CD8-positive, alpha-beta memory T cell (primary cell): ENCODE data around the gene CHCT1. TPM values are rescaled to one million over a fixed set of nuclear protein-coding genes. Genes with fewer than 3 reads are reported as not detected.

ENCODE experiments used
- CTCF ChIA-PET: fragments of 350-600 bp; sonication (Branson Sonifier 250); formaldehyde crosslinking; loops from one replicate; lab custom pipeline; 2021; ENCODE audit warnings: antibody characterized with exemption; lab: Charles Lee
- POLR2A ChIA-PET: fragments of 350-600 bp; sonication (Branson Sonifier 250); formaldehyde crosslinking; loops from one replicate; lab custom pipeline; 2021; ENCODE audit warnings: antibody characterized with exemption; lab: Charles Lee
- DNase-seq, 5 donors: peaks; one replicate each; pipeline versions ENCODE4 v3.0.0 to v3.0.0-alpha.2; 2020 to 2022; ENCODE audit warnings: mixed read lengths in 1 of 5
- H3K27ac ChIP-seq: one replicate; pipeline ENCODE4 v1.7.0; 2013; ENCODE audit warnings: low read depth, mild to moderate bottlenecking, low read length, moderate library complexity
- H3K27me3 ChIP-seq: 2 replicates; pipeline ENCODE4 v1.7.0; 2013; ENCODE audit warnings: low read length, mild to moderate bottlenecking; ENCODE audit not compliant: insufficient read depth, poor library complexity, severe bottlenecking
- H3K36me3 ChIP-seq: 2 replicates; pipeline ENCODE4 v1.7.0; 2013; ENCODE audit warnings: mild to moderate bottlenecking, low read length, moderate library complexity; ENCODE audit not compliant: insufficient read depth
- H3K4me1 ChIP-seq: 2 replicates; pipeline ENCODE4 v1.7.0; 2013; ENCODE audit warnings: mild to moderate bottlenecking, low read length, moderate library complexity; ENCODE audit not compliant: insufficient read depth
- H3K4me3 ChIP-seq: 2 replicates; pipeline ENCODE4 v1.7.0; 2013; ENCODE audit warnings: mild to moderate bottlenecking, low read length
- H3K9me3 ChIP-seq: 2 replicates; pipeline ENCODE4 v1.7.0; 2013; ENCODE audit warnings: mild to moderate bottlenecking, low read length
- H3K27ac Mint-ChIP-seq, 8 donors: one replicate each; pipeline ENCODE4 v1.8.0; 2020 to 2021; ENCODE audit warnings: mixed read lengths in 8 of 8, mild to moderate bottlenecking in 6 of 8, inconsistent platforms in 3 of 8, moderate library complexity in 3 of 8
- H3K27me3 Mint-ChIP-seq, 2 donors: one replicate each; pipeline ENCODE4 v1.8.0; 2020 to 2021; ENCODE audit warnings: mixed read lengths in 2 of 2, mild to moderate bottlenecking in 1 of 2, moderate library complexity in 1 of 2
- H3K36me3 Mint-ChIP-seq, 3 donors: one replicate each; pipeline ENCODE4 v1.8.0; 2020 to 2021; ENCODE audit warnings: mixed read lengths in 3 of 3, inconsistent platforms in 1 of 3, mild to moderate bottlenecking in 1 of 3
- H3K4me1 Mint-ChIP-seq, 3 donors: one replicate each; pipeline ENCODE4 v1.8.0; 2020 to 2021; ENCODE audit warnings: mixed read lengths in 3 of 3, inconsistent platforms in 1 of 3, mild to moderate bottlenecking in 1 of 3
- H3K4me3 Mint-ChIP-seq, 7 donors: one replicate each; pipeline ENCODE4 v1.8.0; 2020 to 2021; ENCODE audit warnings: mixed read lengths in 7 of 7, mild to moderate bottlenecking in 6 of 7, moderate library complexity in 4 of 7, inconsistent platforms in 2 of 7
- H3K9me3 Mint-ChIP-seq, 5 donors: one replicate each; pipeline ENCODE4 v1.8.0; 2020 to 2022; ENCODE audit warnings: mixed read lengths in 5 of 5, mild to moderate bottlenecking in 3 of 5, moderate library complexity in 2 of 5, inconsistent platforms in 1 of 5
- polyA plus RNA-seq: library from polyadenylated mRNA; unstranded; fragments of 300-500 nt; fragmentation: Illumina TruSeq; gene quantifications from one replicate; pipeline ENCODE4 v1.2.3, GENCODE V29; 2021
- total RNA-seq, 2 experiments: library from RNA; stranded (reverse); gene quantifications; one replicate each; pipeline ENCODE4 v1.2.3, GENCODE V29; 2021

Gene CHCT1
- total and polyA plus RNA-seq, 3 experiments from 2014 or later: 0.24 TPM; not detected in 2

DNA sequence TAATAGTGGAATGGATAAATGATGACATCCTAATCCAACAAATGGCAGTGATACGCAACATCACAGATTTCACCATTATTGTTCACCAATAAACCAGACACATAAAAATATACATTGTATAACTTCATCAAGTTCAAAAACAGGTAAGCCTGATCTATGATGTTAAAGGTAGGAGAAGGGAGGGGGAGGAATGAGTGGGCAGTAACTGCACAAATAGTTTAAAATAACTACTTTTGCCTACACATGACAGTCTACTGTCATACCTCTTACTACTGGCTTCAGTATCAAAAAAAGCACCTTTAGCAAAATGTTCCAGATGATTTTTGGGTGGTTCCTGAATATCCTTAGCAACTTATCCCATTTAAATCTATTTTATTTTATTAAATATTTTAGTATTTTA lies 28.8 kb downstream of the CHCT1 start:
- no peak overlapping the region for H3K4me3 Mint-ChIP-seq

DNA sequence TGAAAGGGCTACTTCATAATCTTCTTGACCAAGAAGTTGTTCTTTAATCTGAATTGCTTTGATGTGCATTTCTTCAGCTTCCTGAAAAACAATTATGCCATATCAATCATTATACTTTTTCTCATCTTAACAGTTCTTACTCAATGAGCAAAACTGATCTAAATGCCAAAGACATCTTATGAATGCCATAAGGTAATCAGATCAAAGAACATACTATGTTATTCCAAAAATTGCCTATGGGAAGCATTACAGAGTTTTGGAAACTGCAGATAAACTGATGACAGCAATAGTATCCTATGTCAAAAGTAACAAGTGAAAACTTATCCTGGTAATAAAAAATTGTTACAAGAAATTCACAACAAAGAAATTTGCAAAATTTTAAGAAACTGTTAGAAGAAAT lies 29.7 kb downstream of the CHCT1 start:
- H3K4me1 ChIP-seq: no peaks in the 10 kb centered on the region
- CTCF ChIA-PET: no interaction called here
- no peak overlapping the region for H3K4me3 Mint-ChIP-seq
- no peaks in the 10 kb centered on the region for H3K4me1 Mint-ChIP-seq
- H3K36me3 ChIP-seq: peaks cover 13% of the 10 kb centered on the region
- no peaks in the 10 kb centered on the region for H3K9me3 Mint-ChIP-seq
- H3K27me3 Mint-ChIP-seq: no peaks in the 10 kb centered on the region
- H3K27me3 ChIP-seq: no peaks in the 10 kb centered on the region
- H3K27ac Mint-ChIP-seq: peak overlapping the region in 1 of 8 donors; percentile 12
- no peak for DNase-seq
- no peaks in the 10 kb centered on the region for H3K9me3 ChIP-seq
- peaks cover 10 to 77% (median 11%) of the 10 kb centered on the region in 3 donors for H3K36me3 Mint-ChIP-seq
- POLR2A ChIA-PET: no interaction called here
- H3K27ac ChIP-seq: no peak overlapping the region
- no peak overlapping the region for H3K4me3 ChIP-seq

More for the DNA sequence above, 28.8 kb downstream of the CHCT1 start:
- Histone ChIP-seq H3K27me3 (no peaks in the 10 kb centered on the region), H3K4me1 (no peaks in the 10 kb centered on the region), H3K27ac (no peak overlapping the region), H3K36me3 (peaks cover 13% of the 10 kb centered on the region), H3K4me3 (no peak overlapping the region), H3K9me3 (no peaks in the 10 kb centered on the region)
- Mint-ChIP-seq H3K27me3 (no peaks in the 10 kb centered on the region), H3K9me3 (no peaks in the 10 kb centered on the region), H3K4me1 (no peaks in the 10 kb centered on the region), H3K27ac (no peak overlapping the region), H3K36me3 (peaks cover 6 to 76% (median 9%) of the 10 kb centered on the region in 3 donors)
- POLR2A ChIA-PET: no interaction called here
- CTCF ChIA-PET: no interaction called here
- no peak for DNase-seq

DNA sequence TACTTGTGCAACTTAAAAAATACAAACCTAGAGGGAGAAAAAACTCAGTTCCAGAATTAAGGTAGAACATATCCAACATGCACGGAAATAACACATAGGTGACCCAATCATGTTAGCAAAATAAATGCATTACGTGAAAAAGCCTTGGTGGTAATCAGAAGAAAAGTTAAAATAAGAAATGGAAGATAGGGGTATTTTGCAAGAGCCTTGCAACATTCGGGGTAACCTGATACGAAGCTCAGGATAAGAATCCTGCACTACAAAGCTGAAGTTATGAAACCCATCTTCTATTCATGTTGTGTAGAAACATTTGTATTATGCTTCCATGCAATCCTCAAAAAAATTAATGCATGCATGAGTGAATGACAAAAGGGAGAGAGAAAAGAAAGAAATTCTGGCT lies 33.1 kb downstream of the CHCT1 start:
- CTCF ChIA-PET: no interaction called here
- no peaks in the 10 kb centered on the region for H3K27me3 Mint-ChIP-seq

DNA sequence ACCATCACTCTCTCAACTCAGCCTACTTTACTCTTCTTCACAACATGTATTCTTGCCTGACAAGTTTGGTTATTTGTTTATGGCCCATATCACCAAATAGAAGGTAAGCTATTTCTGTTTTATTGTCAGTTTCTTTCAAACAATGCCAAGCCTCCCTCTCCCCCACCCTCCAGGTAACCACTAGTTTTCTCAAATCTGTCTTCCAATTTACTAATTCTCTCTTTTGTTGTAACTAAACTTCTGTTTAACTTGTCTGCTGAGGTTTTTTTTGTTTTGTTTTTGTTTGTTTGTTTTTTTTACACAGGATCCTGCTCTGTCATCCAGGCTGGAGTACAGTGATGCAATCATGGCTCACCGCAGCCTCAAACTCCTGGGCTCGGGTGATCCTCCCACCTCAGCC lies 34.9 kb downstream of the CHCT1 start:
- Histone ChIP-seq H3K27me3 (no peaks in the 10 kb centered on the region), H3K4me1 (no peaks in the 10 kb centered on the region), H3K4me3 (no peak overlapping the region), H3K36me3 (peaks cover 14% of the 10 kb centered on the region), H3K9me3 (no peaks in the 10 kb centered on the region), H3K27ac (no peak overlapping the region)
- H3K4me1 Mint-ChIP-seq: peaks cover 0 to 1% (median 0%) of the 10 kb centered on the region in 3 donors
- no peaks in the 10 kb centered on the region for H3K27me3 Mint-ChIP-seq
- DNase-seq: no peak
- ChIA-PET CTCF (no interaction called here), POLR2A (no interaction called here)
- H3K9me3 Mint-ChIP-seq: no peaks in the 10 kb centered on the region
- no peak overlapping the region for H3K4me3 Mint-ChIP-seq
- H3K27ac Mint-ChIP-seq: peak overlapping the region in 2 of 8 donors; percentile 27 to 85
- peaks cover 12 to 80% (median 19%) of the 10 kb centered on the region in 3 donors for H3K36me3 Mint-ChIP-seq

More for the DNA sequence above, 33.1 kb downstream of the CHCT1 start:
- no peaks in the 10 kb centered on the region for H3K9me3 Mint-ChIP-seq
- DNase-seq: no peak
- H3K4me1 Mint-ChIP-seq: peaks cover 0 to 1% (median 0%) of the 10 kb centered on the region in 3 donors
- no peak overlapping the region for H3K4me3 Mint-ChIP-seq
- Histone ChIP-seq H3K27ac (no peak overlapping the region), H3K4me3 (no peak overlapping the region), H3K4me1 (no peaks in the 10 kb centered on the region), H3K27me3 (no peaks in the 10 kb centered on the region), H3K36me3 (peaks cover 19% of the 10 kb centered on the region), H3K9me3 (no peaks in the 10 kb centered on the region)
- peaks cover 12 to 80% (median 19%) of the 10 kb centered on the region in 3 donors for H3K36me3 Mint-ChIP-seq
- H3K27ac Mint-ChIP-seq: peak overlapping the region in 2 of 8 donors; percentile 38 to 48
- POLR2A ChIA-PET: no interaction called here

DNA sequence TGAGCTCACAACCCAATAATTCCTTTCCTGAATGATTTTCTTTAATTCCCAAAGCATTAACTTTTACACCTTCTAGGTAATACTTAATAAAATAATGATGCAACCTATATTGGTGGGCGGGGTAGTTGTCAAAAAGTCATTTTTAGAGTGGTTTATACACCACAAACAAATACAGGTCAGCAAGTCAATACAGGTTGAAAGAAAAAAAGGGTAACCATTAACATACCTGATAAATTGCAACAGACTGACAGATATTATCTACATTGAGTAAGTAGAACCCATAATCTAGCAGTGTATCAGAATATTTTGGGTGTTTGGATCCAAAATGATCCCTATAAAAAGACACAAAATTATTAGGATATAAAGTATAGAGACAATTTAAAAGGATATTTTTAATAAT lies 39.3 kb downstream of the CHCT1 start:
- H3K4me1 Mint-ChIP-seq: peaks cover 0 to 1% (median 0%) of the 10 kb centered on the region in 3 donors
- H3K36me3 Mint-ChIP-seq: peaks cover 9 to 81% (median 23%) of the 10 kb centered on the region in 3 donors
- ChIA-PET POLR2A (no interaction called here), CTCF (no interaction called here)
- no peak overlapping the region for H3K4me3 ChIP-seq
- no peaks in the 10 kb centered on the region for H3K27me3 ChIP-seq
- H3K27me3 Mint-ChIP-seq: no peaks in the 10 kb centered on the region
- no peaks in the 10 kb centered on the region for H3K4me1 ChIP-seq
- no peak for DNase-seq
- no peak overlapping the region for H3K27ac Mint-ChIP-seq
- no peaks in the 10 kb centered on the region for H3K9me3 Mint-ChIP-seq
- H3K4me3 Mint-ChIP-seq: no peak overlapping the region
- H3K9me3 ChIP-seq: no peaks in the 10 kb centered on the region
- peaks cover 17% of the 10 kb centered on the region for H3K36me3 ChIP-seq
- H3K27ac ChIP-seq: no peak overlapping the region

DNA sequence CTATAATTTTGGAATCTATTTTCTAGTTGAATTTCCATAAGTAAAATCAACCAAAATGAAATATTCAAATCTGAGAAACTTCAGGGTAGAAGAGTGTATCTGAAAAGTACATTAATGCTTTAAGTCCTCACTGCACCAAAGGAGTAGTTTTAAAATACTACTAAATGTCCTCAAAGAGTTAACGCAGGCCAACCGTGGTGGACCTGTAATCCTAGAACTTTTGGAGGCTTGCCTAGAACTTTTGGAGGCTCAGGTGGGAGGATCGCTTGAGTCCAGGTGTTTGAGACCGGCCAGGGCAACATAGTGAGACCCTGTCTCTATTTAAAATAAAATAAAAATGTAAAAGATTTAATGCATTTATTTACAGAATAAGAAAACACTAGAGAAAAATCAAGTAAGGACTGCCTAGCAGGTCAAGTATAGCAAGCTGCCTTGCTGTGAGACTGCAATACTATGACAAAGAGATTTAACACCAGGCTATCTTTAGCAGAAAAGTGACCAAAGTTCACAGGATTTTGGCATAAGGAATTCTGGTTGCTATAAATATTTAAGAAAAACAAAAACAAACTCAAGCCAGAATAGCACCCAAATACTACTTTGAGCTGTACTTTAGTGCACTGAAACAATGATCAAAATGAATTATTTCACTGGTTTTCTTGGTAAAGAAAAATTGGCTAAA lies 41.0 kb downstream of the CHCT1 start:
- POLR2A ChIA-PET: no interaction called here
- Histone ChIP-seq H3K27ac (no peak overlapping the region), H3K4me3 (no peak overlapping the region), H3K36me3 (peaks cover 11% of the 10 kb centered on the region), H3K4me1 (no peaks in the 10 kb centered on the region), H3K27me3 (no peaks in the 10 kb centered on the region), H3K9me3 (no peaks in the 10 kb centered on the region)
- Mint-ChIP-seq H3K4me3 (no peak overlapping the region), H3K27me3 (no peaks in the 10 kb centered on the region), H3K4me1 (peaks cover 0 to 4% (median 0%) of the 10 kb centered on the region in 3 donors), H3K9me3 (no peaks in the 10 kb centered on the region), H3K27ac (no peak overlapping the region), H3K36me3 (peaks cover 0 to 74% (median 14%) of the 10 kb centered on the region in 3 donors)
- CTCF ChIA-PET: interaction anchor here (0.7 kb wide), 1 partner anchor 27 kb away, joined by 3 read pairs; no protein-coding TSS in a partner anchor
- DNase-seq: no peak

DNA sequence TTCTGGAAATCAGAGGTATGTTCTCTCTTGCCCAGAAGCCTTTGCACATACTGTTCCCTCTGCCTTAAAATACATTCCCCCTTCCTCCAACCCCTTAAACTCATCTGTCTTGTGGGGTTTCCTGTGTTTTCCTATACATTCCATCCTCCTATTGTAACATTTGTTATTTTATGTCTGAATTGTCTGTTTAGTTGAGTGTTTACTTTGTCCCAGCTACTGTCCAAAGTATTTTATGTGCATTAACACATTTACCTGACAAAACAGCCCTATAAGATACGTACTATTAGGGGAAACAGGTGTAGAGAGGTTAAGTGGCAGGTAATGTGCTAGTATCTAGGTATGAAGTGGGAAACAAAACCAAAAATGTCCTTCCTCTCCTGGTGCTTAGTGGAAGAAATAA lies 42.1 kb downstream of the CHCT1 start:
- Histone ChIP-seq H3K4me1 (no peaks in the 10 kb centered on the region), H3K36me3 (peaks cover 11% of the 10 kb centered on the region), H3K9me3 (no peaks in the 10 kb centered on the region), H3K27ac (no peak overlapping the region), H3K4me3 (no peak overlapping the region), H3K27me3 (no peaks in the 10 kb centered on the region)
- Mint-ChIP-seq H3K27ac (peak overlapping the region in 2 of 8 donors; percentile 10 to 84), H3K4me3 (no peak overlapping the region), H3K27me3 (no peaks in the 10 kb centered on the region), H3K9me3 (no peaks in the 10 kb centered on the region), H3K4me1 (peaks cover 0 to 2% (median under 1%) of the 10 kb centered on the region in 3 donors), H3K36me3 (peaks cover 0 to 71% (median 8%) of the 10 kb centered on the region in 3 donors)
- DNase-seq: no peak
- ChIA-PET POLR2A (no interaction called here), CTCF (no interaction called here)

DNA sequence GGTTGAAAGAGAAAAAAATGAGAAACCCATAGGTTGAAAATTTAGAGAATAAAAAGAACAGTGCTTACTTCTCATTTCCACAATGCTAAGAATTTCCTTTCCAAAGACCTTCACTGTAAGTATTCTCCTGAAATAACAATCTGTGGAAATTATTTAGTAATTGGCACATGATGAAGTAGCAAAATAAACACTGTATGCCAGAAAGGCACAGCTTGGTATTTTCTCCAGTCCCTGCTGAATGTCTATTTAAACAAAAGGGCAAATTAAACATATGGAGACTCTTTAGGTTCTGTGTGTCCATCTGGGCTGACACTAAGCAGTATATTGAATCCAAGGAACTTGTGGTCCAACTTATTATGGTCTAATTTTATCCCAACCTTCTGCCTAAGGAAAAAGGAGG lies 46.1 kb downstream of the CHCT1 start:
- CTCF ChIA-PET: no interaction called here
- Mint-ChIP-seq H3K4me3 (no peak overlapping the region), H3K4me1 (peaks cover 10 to 14% (median 13%) of the 10 kb centered on the region in 3 donors)

More for the DNA sequence above, 46.1 kb downstream of the CHCT1 start:
- no peaks in the 10 kb centered on the region for H3K27me3 Mint-ChIP-seq
- Histone ChIP-seq H3K4me3 (no peak overlapping the region), H3K27ac (no peak overlapping the region), H3K9me3 (no peaks in the 10 kb centered on the region), H3K4me1 (no peaks in the 10 kb centered on the region), H3K27me3 (no peaks in the 10 kb centered on the region), H3K36me3 (peaks cover 7% of the 10 kb centered on the region)
- POLR2A ChIA-PET: no interaction called here
- H3K27ac Mint-ChIP-seq: peak overlapping the region in 1 of 8 donors; percentile 48
- DNase-seq: no peak
- peaks cover 11 to 72% (median 23%) of the 10 kb centered on the region in 3 donors for H3K36me3 Mint-ChIP-seq
- H3K9me3 Mint-ChIP-seq: no peaks in the 10 kb centered on the region
